Measurements from ENCODE around the gene LAPTM5. TPM values are rescaled to one million over a fixed set of nuclear protein-coding genes. Genes with fewer than 3 reads are reported as not detected.

The LAPTM5 gene
- total and polyA plus RNA-seq, 3 experiments from 2014 or later, result 204 to 589 (median 206) TPM

DNA sequence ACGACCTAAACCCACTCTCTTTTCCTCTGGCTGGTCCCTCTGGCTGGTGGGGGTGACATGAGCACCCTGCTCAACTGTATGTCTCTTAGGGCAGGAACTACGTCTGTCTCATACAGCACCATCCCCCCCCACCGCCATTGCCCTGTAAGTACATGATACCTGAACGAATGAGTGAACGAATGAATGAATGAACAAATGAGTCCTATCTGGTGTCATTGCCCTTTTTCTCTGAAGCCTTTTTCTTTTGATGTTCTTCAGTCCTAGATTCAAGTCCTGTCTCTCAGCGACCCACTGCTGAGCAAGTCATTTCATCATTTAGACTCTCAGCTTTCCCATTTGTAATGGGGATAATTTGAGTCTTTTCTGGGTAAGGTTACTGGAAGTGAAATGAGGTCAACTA is 45.0 kb downstream of the LAPTM5 start:
- no peak overlapping the region for H3K27ac Mint-ChIP-seq
- Histone ChIP-seq H3K27me3 (ENCODE audit: insufficient read depth, low read length, poor library complexity, severe bottlenecking) (no peaks in the 10 kb centered on the region), H3K27ac (ENCODE audit: low read depth, low read length) (no peak overlapping the region), H3K4me3 (ENCODE audit: low read length) (no peak overlapping the region), H3K36me3 (ENCODE audit: insufficient read depth, low read length) (no peaks in the 10 kb centered on the region), H3K4me1 (ENCODE audit: insufficient read depth, low read length) (peaks cover 4% of the 10 kb centered on the region), H3K9me3 (ENCODE audit: low read length) (no peaks in the 10 kb centered on the region)
- CTCF ChIA-PET, result no interaction called here
- peaks cover 2 to 4% (median 3%) of the 10 kb centered on the region in 3 donors for H3K4me1 Mint-ChIP-seq
- POLR2A ChIA-PET, result no interaction called here
- H3K36me3 Mint-ChIP-seq, result peaks cover 0 to 6% (median 0%) of the 10 kb centered on the region in 3 donors
- no peak overlapping the region for H3K4me3 Mint-ChIP-seq
- H3K27me3 Mint-ChIP-seq, result peaks cover 5 to 37% of the 10 kb centered on the region in 2 donors
- no peak for DNase-seq
- H3K9me3 Mint-ChIP-seq, result peaks cover 0 to 7% (median 4%) of the 10 kb centered on the region in 5 donors

DNA sequence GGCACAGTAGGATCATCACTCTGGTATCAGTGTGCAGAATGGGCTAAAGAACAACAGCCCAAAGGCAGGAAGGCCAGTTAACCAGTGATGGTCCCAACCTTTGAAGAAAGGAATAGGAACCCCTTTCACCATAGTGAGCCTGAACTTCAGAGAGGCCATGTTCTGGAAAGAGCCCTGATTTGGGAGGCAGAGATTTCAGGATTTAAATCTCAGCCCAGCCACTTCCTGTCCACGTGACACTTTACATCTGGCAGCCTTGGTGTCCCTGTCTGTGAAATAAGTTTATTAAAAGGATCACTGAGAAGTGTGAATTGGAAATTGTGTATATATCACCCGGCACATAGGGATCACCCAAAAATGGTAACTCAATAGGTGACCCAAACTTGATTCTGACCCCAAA is 47.2 kb downstream of the LAPTM5 start:
- Histone ChIP-seq H3K4me3 (ENCODE audit: low read length) (no peak overlapping the region), H3K36me3 (ENCODE audit: insufficient read depth, low read length) (no peaks in the 10 kb centered on the region), H3K27me3 (ENCODE audit: insufficient read depth, low read length, poor library complexity, severe bottlenecking) (no peaks in the 10 kb centered on the region), H3K4me1 (ENCODE audit: insufficient read depth, low read length) (peaks cover 4% of the 10 kb centered on the region), H3K9me3 (ENCODE audit: low read length) (no peaks in the 10 kb centered on the region), H3K27ac (ENCODE audit: low read depth, low read length) (no peak overlapping the region)
- Mint-ChIP-seq H3K4me3 (no peak overlapping the region), H3K27ac (no peak overlapping the region), H3K4me1 (no peaks in the 10 kb centered on the region), H3K36me3 (peaks cover 0 to 6% (median 0%) of the 10 kb centered on the region in 3 donors), H3K9me3 (peaks cover 0 to 3% (median under 1%) of the 10 kb centered on the region in 5 donors), H3K27me3 (peaks cover 5 to 46% of the 10 kb centered on the region in 2 donors)
- no peak for DNase-seq
- ChIA-PET CTCF (no interaction called here), POLR2A (no interaction called here)

DNA sequence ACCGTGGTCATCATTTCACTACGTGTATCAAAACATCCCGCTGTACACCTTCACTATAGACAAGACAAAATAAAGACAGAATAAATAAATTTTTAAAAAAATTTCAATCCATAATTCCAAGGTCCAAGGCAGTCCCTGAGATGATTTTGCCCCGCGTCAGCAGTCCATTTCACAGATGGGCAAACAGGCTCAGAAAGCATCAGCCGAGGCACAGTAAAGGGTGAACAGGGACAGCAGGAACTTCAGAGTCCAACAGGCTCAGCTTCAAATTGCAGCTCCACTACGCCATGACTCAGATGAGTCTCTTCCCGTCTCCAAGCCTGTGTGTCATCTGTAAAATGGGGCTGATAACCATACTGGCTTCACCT is 49.2 kb downstream of the LAPTM5 start:
- ChIA-PET POLR2A (no interaction called here), CTCF (no interaction called here)
- H3K4me3 ChIP-seq (ENCODE audit: low read length), result no peak overlapping the region
- no peak for DNase-seq
- no peaks in the 10 kb centered on the region for H3K36me3 ChIP-seq (ENCODE audit: insufficient read depth, low read length)
- H3K4me3 Mint-ChIP-seq, result no peak overlapping the region
- no peaks in the 10 kb centered on the region for H3K4me1 Mint-ChIP-seq
- peaks cover 5 to 46% of the 10 kb centered on the region in 2 donors for H3K27me3 Mint-ChIP-seq
- no peak overlapping the region for H3K27ac Mint-ChIP-seq
- no peak overlapping the region for H3K27ac ChIP-seq (ENCODE audit: low read depth, low read length)
- no peaks in the 10 kb centered on the region for H3K9me3 Mint-ChIP-seq
- H3K4me1 ChIP-seq (ENCODE audit: insufficient read depth, low read length), result peaks cover 4% of the 10 kb centered on the region
- no peaks in the 10 kb centered on the region for H3K9me3 ChIP-seq (ENCODE audit: low read length)
- no peaks in the 10 kb centered on the region for H3K27me3 ChIP-seq (ENCODE audit: insufficient read depth, low read length, poor library complexity, severe bottlenecking)
- no peaks in the 10 kb centered on the region for H3K36me3 Mint-ChIP-seq

DNA sequence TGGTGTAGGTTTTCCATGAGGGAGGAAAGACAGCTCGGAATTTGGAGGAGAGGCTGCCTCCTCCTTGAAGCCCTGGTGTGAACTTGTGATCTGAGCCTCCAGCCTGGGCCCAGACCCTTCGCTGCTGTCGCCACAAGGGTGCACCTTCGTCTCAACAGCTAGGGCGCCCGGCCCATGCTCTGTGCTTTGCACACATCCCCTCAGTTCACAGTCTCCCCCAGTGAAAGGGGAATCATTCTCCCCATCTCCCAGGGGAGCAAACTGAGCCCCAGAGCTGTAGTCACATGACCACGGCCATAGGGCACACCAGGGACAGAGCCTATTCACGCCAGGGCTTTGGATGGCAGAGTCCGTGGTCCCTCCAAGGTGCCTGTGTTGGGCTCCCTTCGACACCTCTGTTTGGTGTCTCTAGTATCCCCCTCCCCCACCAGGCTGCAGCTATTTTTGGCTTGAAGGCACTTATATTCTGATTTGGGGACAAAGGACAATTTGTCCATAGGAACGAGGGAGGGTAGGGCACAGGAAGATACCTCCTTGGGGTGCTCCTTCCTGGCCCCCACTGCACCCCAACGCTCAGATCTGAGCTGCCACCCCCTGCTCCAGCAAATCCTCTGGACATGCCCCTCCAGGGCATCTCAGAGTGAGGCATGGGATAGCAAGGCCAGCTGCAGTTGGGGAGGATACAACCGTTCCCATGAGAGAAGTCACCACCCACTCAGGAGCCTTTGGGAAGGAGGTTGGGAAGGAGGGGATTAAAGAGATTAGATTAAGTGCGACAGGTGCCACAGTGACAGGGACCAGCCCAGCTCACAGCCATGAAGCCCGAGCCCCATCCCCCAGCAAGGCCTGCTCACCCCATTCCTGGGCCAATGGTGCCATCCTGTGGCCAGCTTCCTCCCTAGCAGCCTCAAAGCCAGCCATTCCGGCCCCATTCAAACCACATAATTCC is 49.9 kb downstream of the LAPTM5 start:
- peaks cover 4 to 45% of the 10 kb centered on the region in 2 donors for H3K27me3 Mint-ChIP-seq
- Histone ChIP-seq H3K4me3 (ENCODE audit: low read length) (no peak overlapping the region), H3K36me3 (ENCODE audit: insufficient read depth, low read length) (no peaks in the 10 kb centered on the region), H3K27ac (ENCODE audit: low read depth, low read length) (no peak overlapping the region), H3K4me1 (ENCODE audit: insufficient read depth, low read length) (peaks cover 4% of the 10 kb centered on the region), H3K27me3 (ENCODE audit: insufficient read depth, low read length, poor library complexity, severe bottlenecking) (no peaks in the 10 kb centered on the region), H3K9me3 (ENCODE audit: low read length) (no peaks in the 10 kb centered on the region)
- H3K9me3 Mint-ChIP-seq, result no peaks in the 10 kb centered on the region
- CTCF ChIA-PET, result interaction anchor here (0.7 kb wide), 1 partner anchor 72 kb away, joined by 3 read pairs; no protein-coding TSS in a partner anchor
- H3K27ac Mint-ChIP-seq, result no peak overlapping the region
- no peaks in the 10 kb centered on the region for H3K36me3 Mint-ChIP-seq
- H3K4me3 Mint-ChIP-seq, result no peak overlapping the region
- POLR2A ChIA-PET, result no interaction called here
- DNase-seq, result peak; percentile 17 to 55 (median 27)
- no peaks in the 10 kb centered on the region for H3K4me1 Mint-ChIP-seq

DNA sequence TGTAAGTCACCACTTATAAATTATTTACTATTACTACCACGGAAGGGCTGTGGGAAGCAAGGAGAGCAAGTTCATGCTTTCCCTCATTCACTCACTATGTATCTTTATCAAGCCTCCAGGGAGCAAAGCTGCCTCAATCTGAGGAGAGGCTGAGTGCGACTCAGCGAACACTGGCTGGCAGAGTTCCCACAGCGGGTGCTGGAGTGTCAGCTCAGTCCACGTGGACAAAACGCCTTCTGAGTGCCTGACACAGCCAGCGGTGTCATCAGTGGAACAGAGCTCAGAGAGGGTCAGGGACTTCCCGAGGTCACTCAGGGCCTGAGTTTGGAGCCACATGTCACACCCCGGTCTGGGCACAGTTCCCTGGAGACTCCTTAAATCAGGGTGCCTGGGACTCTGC is 51.0 kb downstream of the LAPTM5 start:
- Mint-ChIP-seq H3K27me3 (peaks cover 0 to 34% of the 10 kb centered on the region in 2 donors), H3K4me1 (no peaks in the 10 kb centered on the region), H3K27ac (no peak overlapping the region), H3K9me3 (no peaks in the 10 kb centered on the region), H3K36me3 (no peaks in the 10 kb centered on the region), H3K4me3 (no peak overlapping the region)
- POLR2A ChIA-PET, result no interaction called here
- peaks cover 4% of the 10 kb centered on the region for H3K4me1 ChIP-seq (ENCODE audit: insufficient read depth, low read length)
- CTCF ChIA-PET, result no interaction called here
- DNase-seq, result no peak
- no peaks in the 10 kb centered on the region for H3K27me3 ChIP-seq (ENCODE audit: insufficient read depth, low read length, poor library complexity, severe bottlenecking)
- H3K4me3 ChIP-seq (ENCODE audit: low read length), result no peak overlapping the region
- no peaks in the 10 kb centered on the region for H3K36me3 ChIP-seq (ENCODE audit: insufficient read depth, low read length)
- H3K27ac ChIP-seq (ENCODE audit: low read depth, low read length), result no peak overlapping the region
- no peaks in the 10 kb centered on the region for H3K9me3 ChIP-seq (ENCODE audit: low read length)

DNA sequence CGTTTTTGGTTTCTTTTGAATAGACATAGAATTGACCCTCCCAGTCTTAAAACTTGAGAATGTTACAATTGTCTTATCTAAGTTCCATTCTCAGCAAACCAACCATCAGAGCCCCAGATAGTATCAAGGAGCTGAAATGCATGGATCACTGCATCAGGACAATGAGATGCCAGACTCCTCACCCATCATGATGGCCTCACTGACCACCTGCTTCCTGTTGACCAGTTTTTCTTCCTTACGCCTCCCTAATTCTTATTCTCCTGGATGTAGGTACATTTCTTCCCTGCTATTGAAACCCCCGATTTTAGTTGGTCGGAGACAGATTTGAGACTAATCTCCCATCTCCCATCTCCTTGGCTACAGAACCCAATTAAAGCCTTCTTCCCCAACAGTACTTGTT is 51.9 kb downstream of the LAPTM5 start:
- Mint-ChIP-seq H3K9me3 (no peaks in the 10 kb centered on the region), H3K36me3 (no peaks in the 10 kb centered on the region), H3K4me1 (no peaks in the 10 kb centered on the region), H3K27ac (peak overlapping the region in 1 of 8 donors; percentile 50), H3K27me3 (peaks cover 0 to 28% of the 10 kb centered on the region in 2 donors), H3K4me3 (no peak overlapping the region)
- ChIA-PET CTCF (no interaction called here), POLR2A (no interaction called here)
- DNase-seq, result no peak
- Histone ChIP-seq H3K27me3 (ENCODE audit: insufficient read depth, low read length, poor library complexity, severe bottlenecking) (no peaks in the 10 kb centered on the region), H3K4me3 (ENCODE audit: low read length) (no peak overlapping the region), H3K9me3 (ENCODE audit: low read length) (no peaks in the 10 kb centered on the region), H3K4me1 (ENCODE audit: insufficient read depth, low read length) (peaks cover 4% of the 10 kb centered on the region), H3K27ac (ENCODE audit: low read depth, low read length) (no peak overlapping the region), H3K36me3 (ENCODE audit: insufficient read depth, low read length) (no peaks in the 10 kb centered on the region)

DNA sequence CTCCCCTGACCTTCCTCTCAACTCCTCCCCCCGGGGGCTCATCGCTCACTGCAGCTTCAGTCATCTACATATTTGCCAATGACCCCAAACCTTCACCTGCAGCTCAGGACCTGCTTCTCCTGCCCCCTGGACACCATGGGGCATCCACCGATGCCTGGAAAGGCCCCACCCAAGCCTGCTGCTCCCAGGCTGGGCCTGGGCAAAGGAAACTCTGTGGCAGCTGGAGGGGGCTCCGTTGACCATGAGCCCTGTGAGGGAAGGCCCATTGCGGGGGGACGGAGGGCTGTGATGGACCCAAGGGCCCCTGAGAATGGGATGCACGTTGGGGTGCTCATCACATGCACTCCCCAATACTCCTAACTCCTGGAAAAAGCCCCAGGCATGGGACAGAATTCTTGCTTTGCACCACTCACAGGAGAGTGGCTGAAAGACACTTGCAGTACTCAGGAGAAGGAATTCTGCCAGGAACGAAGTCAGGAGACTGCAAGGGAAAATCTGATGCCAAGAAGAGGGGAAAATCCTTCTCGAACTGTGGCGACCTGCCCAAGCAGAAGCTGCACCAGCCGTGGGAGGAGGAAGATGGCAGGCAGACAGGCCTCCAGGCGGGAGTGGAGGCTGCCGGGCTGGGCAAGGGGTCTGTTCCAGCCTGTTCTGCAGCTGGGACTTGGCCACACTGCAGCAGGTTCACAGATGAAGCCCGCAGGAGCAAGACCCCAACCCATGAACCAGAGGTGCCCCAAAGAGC is 52.6 kb downstream of the LAPTM5 start:
- Mint-ChIP-seq H3K9me3 (no peaks in the 10 kb centered on the region), H3K27me3 (peaks cover 0 to 26% of the 10 kb centered on the region in 2 donors), H3K4me3 (no peak overlapping the region), H3K36me3 (no peaks in the 10 kb centered on the region), H3K4me1 (no peaks in the 10 kb centered on the region), H3K27ac (peak overlapping the region in 1 of 8 donors; percentile 70)
- CTCF ChIA-PET, result no interaction called here
- POLR2A ChIA-PET, result no interaction called here
- no peak for DNase-seq
- no peaks in the 10 kb centered on the region for H3K27me3 ChIP-seq (ENCODE audit: insufficient read depth, low read length, poor library complexity, severe bottlenecking)
- no peak overlapping the region for H3K4me3 ChIP-seq (ENCODE audit: low read length)
- H3K36me3 ChIP-seq (ENCODE audit: insufficient read depth, low read length), result no peaks in the 10 kb centered on the region
- H3K4me1 ChIP-seq (ENCODE audit: insufficient read depth, low read length), result peaks cover 4% of the 10 kb centered on the region
- H3K9me3 ChIP-seq (ENCODE audit: low read length), result no peaks in the 10 kb centered on the region
- no peak overlapping the region for H3K27ac ChIP-seq (ENCODE audit: low read depth, low read length)

DNA sequence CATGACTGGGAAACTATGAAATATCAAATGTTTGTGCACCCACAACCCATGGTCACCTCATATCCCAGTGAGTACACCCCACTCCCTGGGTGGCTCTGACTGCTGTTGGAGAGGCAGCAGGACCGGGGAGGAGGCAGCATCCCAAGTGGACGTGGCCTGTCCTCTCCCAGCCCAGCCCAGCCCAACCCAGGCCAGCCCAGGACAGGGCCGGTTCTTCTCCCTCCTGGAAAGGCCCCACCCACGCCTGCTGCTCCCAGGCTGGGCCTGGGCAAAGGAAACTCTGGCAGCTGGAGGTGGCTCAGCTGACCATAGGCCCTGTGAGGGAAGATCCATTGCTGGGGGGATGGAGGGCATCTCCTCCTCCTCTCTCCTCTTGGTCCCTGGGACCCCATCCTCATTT is 53.3 kb downstream of the LAPTM5 start:
- no peak overlapping the region for H3K4me3 Mint-ChIP-seq
- no peak overlapping the region for H3K27ac Mint-ChIP-seq
- no peaks in the 10 kb centered on the region for H3K4me1 Mint-ChIP-seq
- Histone ChIP-seq H3K27ac (ENCODE audit: low read depth, low read length) (no peak overlapping the region), H3K36me3 (ENCODE audit: insufficient read depth, low read length) (no peaks in the 10 kb centered on the region), H3K4me1 (ENCODE audit: insufficient read depth, low read length) (peaks cover 4% of the 10 kb centered on the region), H3K27me3 (ENCODE audit: insufficient read depth, low read length, poor library complexity, severe bottlenecking) (no peaks in the 10 kb centered on the region), H3K9me3 (ENCODE audit: low read length) (no peaks in the 10 kb centered on the region), H3K4me3 (ENCODE audit: low read length) (no peak overlapping the region)
- no peaks in the 10 kb centered on the region for H3K9me3 Mint-ChIP-seq
- H3K36me3 Mint-ChIP-seq, result no peaks in the 10 kb centered on the region
- ChIA-PET POLR2A (no interaction called here), CTCF (no interaction called here)
- H3K27me3 Mint-ChIP-seq, result peaks cover 0 to 22% of the 10 kb centered on the region in 2 donors
- DNase-seq, result no peak

All from CD8-positive, alpha-beta memory T cell (primary cell).